HG03520 (cell line): ENCODE measurements around the gene PIAS2.

Experiments
- ATAC-seq: cut with Tn5 transposase; IDR thresholded peaks from one replicate; pipeline ENCODE4 v1.9.1; 2021; ENCODE audit warnings: mild to moderate bottlenecking, moderate library complexity; ENCODE audit not compliant: unreplicated experiment

Gene PIAS2

GRCh38 chr18:46768166-46768921 lies 149.0 kb downstream of the PIAS2 start:
- ATAC-seq = no peak

GRCh38 chr18:46767217-46767616 lies 150.1 kb downstream of the PIAS2 start:
- ATAC-seq = no peak

GRCh38 chr18:46764586-46764985 lies 152.7 kb downstream of the PIAS2 start:
- ATAC-seq = no peak

GRCh38 chr18:46761059-46761769 lies 156.1 kb downstream of the PIAS2 start:
- no peak for ATAC-seq

DNA sequence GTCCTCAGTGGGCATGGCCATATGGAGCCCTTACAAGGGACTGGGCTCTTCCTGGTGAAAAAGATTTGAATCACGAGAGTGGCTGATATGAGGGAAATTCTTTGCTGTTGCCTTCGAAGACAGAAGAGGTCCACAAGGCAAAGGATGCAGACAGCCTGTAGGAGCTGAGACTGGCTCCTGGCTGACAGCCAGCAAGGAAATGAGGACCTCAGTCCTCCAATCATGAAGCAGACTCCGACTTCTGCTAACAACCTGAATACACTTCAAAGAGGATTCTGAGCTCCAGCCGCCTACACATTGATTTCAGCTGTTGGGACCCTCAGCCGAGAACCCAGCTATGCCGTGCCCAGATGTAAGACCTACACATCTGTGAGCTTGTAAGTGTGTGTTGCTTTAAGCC lies 157.4 kb downstream of the PIAS2 start:
- no peak for ATAC-seq

- no peak for ATAC-seq
Measured at GRCh38 chr18:46756559-46757201, 160.6 kb downstream of the PIAS2 start, which contains the start of gene ST8SIA5. Gene ST8SIA5 (minus strand): TSS chr18:46757053. CDS start chr18:46756508, 545 bp downstream.

GRCh38 chr18:46756025-46756558 lies 161.2 kb downstream of the PIAS2 start:
- no peak for ATAC-seq

DNA sequence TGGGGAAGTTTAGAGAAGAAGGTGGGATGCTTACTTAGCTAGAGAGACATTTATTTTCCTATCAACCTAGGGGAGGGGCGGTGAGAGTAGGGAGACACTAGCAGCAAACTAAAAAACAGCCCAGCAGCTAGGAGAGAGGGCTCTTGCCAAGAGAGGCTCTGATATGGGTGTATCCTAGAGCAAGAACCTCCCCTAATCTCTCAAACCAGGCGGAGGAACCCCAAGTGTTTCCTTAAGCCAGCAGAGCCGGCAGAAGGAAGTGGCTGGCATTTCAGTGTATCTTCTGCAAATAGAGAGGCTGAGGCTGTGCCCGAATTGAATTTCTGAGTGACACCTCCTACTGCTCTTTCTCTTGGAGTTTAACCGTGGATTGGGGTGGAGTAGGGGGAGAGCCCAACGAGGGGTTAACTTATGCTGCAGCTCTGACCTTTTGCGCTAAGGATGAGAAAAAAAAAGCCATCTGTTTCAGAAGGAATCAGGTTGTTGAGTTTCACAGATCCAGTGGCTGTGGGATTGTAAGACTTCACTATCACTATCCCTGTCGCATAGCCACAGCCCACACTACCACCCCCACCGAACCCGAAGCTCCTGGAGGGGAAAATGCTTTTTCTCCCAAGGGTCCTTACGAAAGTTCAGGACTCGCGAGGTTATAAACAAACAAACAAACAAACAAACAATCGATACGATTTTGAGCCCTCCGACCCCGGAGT lies 161.8 kb downstream of the PIAS2 start:
- ATAC-seq = no peak

GRCh38 chr18:46754661-46755292 lies 162.5 kb downstream of the PIAS2 start:
- no peak for ATAC-seq

GRCh38 chr18:46754188-46754587 lies 163.1 kb downstream of the PIAS2 start:
- peak; percentile 61 for ATAC-seq
